A673 (cell line): ENCODE data around the gene PPP1R1C.

Experiments
- EZH2 ChIP-seq: fragments of 200-600 bp; sonication (generic); IDR thresholded peaks from 2 replicates; pipeline ENCODE4 v1.6.1; 2017; ENCODE audit warnings: borderline replicate concordance, low read depth, mild to moderate bottlenecking, mixed read lengths, antibody characterized with exemption, low read length; ENCODE audit not compliant: poor library complexity, severe bottlenecking
- TF ChIP-seq, protein P1 (sequence below): fragments of 300-800, 200-600 bp; sonication (generic); conservative IDR thresholded peaks from 2 replicates; pipeline ENCODE4 v1.5.1; 2017; ENCODE audit warnings: low read depth, mild to moderate bottlenecking, antibody characterized with exemption, low read length, moderate library complexity, mixed read lengths

GRCh38 chr2:182134201-182134600 is 148.5 kb downstream of the PPP1R1C start:
- TF ChIP-seq, protein P1, sequence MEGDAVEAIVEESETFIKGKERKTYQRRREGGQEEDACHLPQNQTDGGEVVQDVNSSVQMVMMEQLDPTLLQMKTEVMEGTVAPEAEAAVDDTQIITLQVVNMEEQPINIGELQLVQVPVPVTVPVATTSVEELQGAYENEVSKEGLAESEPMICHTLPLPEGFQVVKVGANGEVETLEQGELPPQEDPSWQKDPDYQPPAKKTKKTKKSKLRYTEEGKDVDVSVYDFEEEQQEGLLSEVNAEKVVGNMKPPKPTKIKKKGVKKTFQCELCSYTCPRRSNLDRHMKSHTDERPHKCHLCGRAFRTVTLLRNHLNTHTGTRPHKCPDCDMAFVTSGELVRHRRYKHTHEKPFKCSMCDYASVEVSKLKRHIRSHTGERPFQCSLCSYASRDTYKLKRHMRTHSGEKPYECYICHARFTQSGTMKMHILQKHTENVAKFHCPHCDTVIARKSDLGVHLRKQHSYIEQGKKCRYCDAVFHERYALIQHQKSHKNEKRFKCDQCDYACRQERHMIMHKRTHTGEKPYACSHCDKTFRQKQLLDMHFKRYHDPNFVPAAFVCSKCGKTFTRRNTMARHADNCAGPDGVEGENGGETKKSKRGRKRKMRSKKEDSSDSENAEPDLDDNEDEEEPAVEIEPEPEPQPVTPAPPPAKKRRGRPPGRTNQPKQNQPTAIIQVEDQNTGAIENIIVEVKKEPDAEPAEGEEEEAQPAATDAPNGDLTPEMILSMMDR: no peak
- no peak for TF ChIP-seq EZH2
